Liver (tissue), 9 donors: ENCODE data around the gene PABPN1L. TPM values are rescaled to one million over a fixed set of nuclear protein-coding genes. Genes with fewer than 3 reads are reported as not detected.
A peak's percentile ranks its signal among the peaks of the same experiment; 100 is the strongest.

ENCODE experiments used
- DNase-seq: peaks from one replicate; pipeline ENCODE4 v3.0.0-alpha.2; 2017; ENCODE audit warnings: low spot score
- H3K27ac ChIP-seq, 2 donors: one replicate each; pipeline ENCODE4 v1.7.0; 2013; ENCODE audit warnings: inconsistent platforms in 2 of 2, low read length in 2 of 2, control low read depth in 1 of 2, low read depth in 1 of 2, mild to moderate bottlenecking in 1 of 2
- H3K27me3 ChIP-seq, 4 donors: one replicate each; pipeline versions ENCODE4 v1.6.1 to v1.7.0; 2013; ENCODE audit warnings: low read length in 3 of 4, inconsistent platforms in 1 of 4, mild to moderate bottlenecking in 1 of 4, moderate library complexity in 1 of 4; ENCODE audit not compliant: control insufficient read depth in 4 of 4, insufficient read depth in 4 of 4
- H3K36me3 ChIP-seq, 4 donors: one replicate each; pipeline versions ENCODE4 v1.6.1 to v1.7.0; 2013; ENCODE audit warnings: low read length in 3 of 4, mild to moderate bottlenecking in 3 of 4, low read depth in 1 of 4, moderate library complexity in 1 of 4; ENCODE audit not compliant: control insufficient read depth in 4 of 4, insufficient read depth in 3 of 4
- H3K4me1 ChIP-seq, 4 donors: one replicate each; pipeline versions ENCODE4 v1.6.1 to v1.7.0; 2013; ENCODE audit warnings: low read length in 3 of 4, mild to moderate bottlenecking in 3 of 4, moderate library complexity in 1 of 4; ENCODE audit not compliant: control insufficient read depth in 4 of 4, insufficient read depth in 4 of 4
- H3K4me3 ChIP-seq, 3 donors: one replicate each; pipeline versions ENCODE4 v1.6.1 to v1.7.0; 2013; ENCODE audit warnings: low read length in 3 of 3, control low read depth in 1 of 3, low read depth in 1 of 3, mild to moderate bottlenecking in 1 of 3
- H3K9ac ChIP-seq, 2 donors: one replicate each; pipeline ENCODE4 v1.7.0; 2013; ENCODE audit warnings: low read length in 2 of 2, mild to moderate bottlenecking in 2 of 2, moderate library complexity in 2 of 2, control low read depth in 1 of 2, low read depth in 1 of 2
- H3K9me3 ChIP-seq, 4 donors: one replicate each; pipeline versions ENCODE4 v1.6.1 to v1.7.0; 2013; ENCODE audit warnings: low read length in 3 of 4; ENCODE audit not compliant: control insufficient read depth in 4 of 4
- ATF3 ChIP-seq: IDR thresholded peaks from 2 replicates; pipeline ENCODE4 v1.6.1; 2016; ENCODE audit warnings: antibody characterized with exemption
- EGR1 ChIP-seq, 2 donors: IDR thresholded peaks; 2 replicates each; pipeline ENCODE4 v1.6.1; 2016 to 2018; ENCODE audit warnings: antibody characterized with exemption in 2 of 2, low read depth in 2 of 2
- FOXA1 ChIP-seq: IDR thresholded peaks from 2 replicates; pipeline ENCODE4 v1.6.1; 2016; ENCODE audit warnings: antibody characterized with exemption
- FOXA2 ChIP-seq: IDR thresholded peaks from 2 replicates; pipeline ENCODE4 v1.6.1; 2016; ENCODE audit warnings: antibody characterized with exemption
- GABPA ChIP-seq, 2 donors: IDR thresholded peaks in 1 of 2; conservative IDR thresholded peaks in 1 of 2; 2 replicates each; pipeline ENCODE4 v1.6.1; 2016; ENCODE audit warnings: antibody characterized with exemption in 2 of 2, mild to moderate bottlenecking in 1 of 2, moderate library complexity in 1 of 2
- HNF4A ChIP-seq, 2 donors: conservative IDR thresholded peaks; 2 replicates each; pipeline ENCODE4 v1.6.1; 2016; ENCODE audit warnings: antibody characterized with exemption in 2 of 2, mild to moderate bottlenecking in 2 of 2
- HNF4G ChIP-seq: IDR thresholded peaks from 2 replicates; pipeline ENCODE4 v1.6.1; 2016; ENCODE audit warnings: antibody characterized with exemption
- JUND ChIP-seq, 2 donors: IDR thresholded peaks; 2 replicates each; pipeline ENCODE4 v1.6.1; 2016; ENCODE audit warnings: antibody characterized with exemption in 2 of 2
- MAX ChIP-seq: IDR thresholded peaks from 2 replicates; pipeline ENCODE4 v1.6.1; 2016; ENCODE audit warnings: antibody characterized with exemption
- RAD21 ChIP-seq, 2 donors: IDR thresholded peaks; 2 replicates each; pipeline ENCODE4 v1.6.1; 2016; ENCODE audit warnings: antibody characterized with exemption in 2 of 2, mild to moderate bottlenecking in 2 of 2
- RXRA ChIP-seq, 2 donors: IDR thresholded peaks; 2 replicates each; pipeline ENCODE4 v1.6.1; 2017 to 2018; ENCODE audit warnings: antibody characterized with exemption in 2 of 2, mild to moderate bottlenecking in 1 of 2
- SP1 ChIP-seq: IDR thresholded peaks from 2 replicates; pipeline ENCODE4 v1.6.1; 2018; ENCODE audit warnings: antibody characterized with exemption, mild to moderate bottlenecking
- TAF1 ChIP-seq: conservative IDR thresholded peaks from 2 replicates; pipeline ENCODE4 v1.6.1; 2016; ENCODE audit warnings: antibody characterized with exemption, mild to moderate bottlenecking
- YY1 ChIP-seq: IDR thresholded peaks from 2 replicates; pipeline ENCODE4 v1.6.1; 2016; ENCODE audit warnings: antibody characterized with exemption, mild to moderate bottlenecking
- WGBS: extraction: QIAGEN DNeasy Blood & Tissue Kit; methylation state at CpG from one replicate; pipeline ENCODE4 v1.1.7; 2013; 5-methylcytosine and 5-hydroxymethylcytosine counted together
- polyA plus RNA-seq, 2 donors: library from polyadenylated mRNA; stranded (reverse) in 1 of 2; unstranded in 1 of 2; fragments of 200-250 nt in 1 of 2; fragments of >200 nt in 1 of 2; fragmentation: Nextera tagmentation in 1 of 2; extraction: Ambion mirVana in 1 of 2; gene quantifications; one replicate each; pipeline versions ENCODE4 v1.2.1 to v1.2.3, GENCODE V29; 2013 to 2015
- total RNA-seq, 2 donors: library from RNA; depleted of rRNA; stranded (reverse); fragments of >200 nt; gene quantifications; one replicate each; pipeline ENCODE4 v1.2.3, GENCODE V29; 2014
- TF ChIP-seq, protein P1 (sequence below): IDR thresholded peaks from 2 replicates; pipeline ENCODE4 v1.6.1; 2016; ENCODE audit warnings: antibody characterized with exemption, mild to moderate bottlenecking
- TF ChIP-seq, protein P2 (sequence below): IDR thresholded peaks from 2 replicates; pipeline ENCODE4 v1.6.1; 2016; ENCODE audit warnings: antibody characterized with exemption
- TF ChIP-seq, protein P3 (sequence below): fragments of 150-350 bp; IDR thresholded peaks from 2 replicates; pipeline ENCODE4 v1.5.1; 2017; ENCODE audit warnings: improper control_type of control experiment, low read depth, low read length; ENCODE audit not compliant: missing input control
- donor health status: healthy.
- donor health status: healthy.
- donor health status: healthy.
- donor health status: healthy.
- donor health status: healthy.

Gene PABPN1L
- total and polyA plus RNA-seq, 4 donors = 0.09 TPM; not detected in 3

- Histone ChIP-seq H3K27me3 (no peaks in the 10 kb centered on the region), H3K27ac (peak overlapping the region in 1 of 2 donors; percentile 19), H3K36me3 (no peaks in the 10 kb centered on the region), H3K4me1 (peaks cover 6 to 38% (median 25%) of the 10 kb centered on the region in 4 donors), H3K4me3 (no peak overlapping the region), H3K9ac (no peak overlapping the region), H3K9me3 (no peaks in the 10 kb centered on the region)
- DNase-seq = no peak
- 89% methylated on average over 15 of the region's 15 CpGs for WGBS
- TF ChIP-seq, protein P1, sequence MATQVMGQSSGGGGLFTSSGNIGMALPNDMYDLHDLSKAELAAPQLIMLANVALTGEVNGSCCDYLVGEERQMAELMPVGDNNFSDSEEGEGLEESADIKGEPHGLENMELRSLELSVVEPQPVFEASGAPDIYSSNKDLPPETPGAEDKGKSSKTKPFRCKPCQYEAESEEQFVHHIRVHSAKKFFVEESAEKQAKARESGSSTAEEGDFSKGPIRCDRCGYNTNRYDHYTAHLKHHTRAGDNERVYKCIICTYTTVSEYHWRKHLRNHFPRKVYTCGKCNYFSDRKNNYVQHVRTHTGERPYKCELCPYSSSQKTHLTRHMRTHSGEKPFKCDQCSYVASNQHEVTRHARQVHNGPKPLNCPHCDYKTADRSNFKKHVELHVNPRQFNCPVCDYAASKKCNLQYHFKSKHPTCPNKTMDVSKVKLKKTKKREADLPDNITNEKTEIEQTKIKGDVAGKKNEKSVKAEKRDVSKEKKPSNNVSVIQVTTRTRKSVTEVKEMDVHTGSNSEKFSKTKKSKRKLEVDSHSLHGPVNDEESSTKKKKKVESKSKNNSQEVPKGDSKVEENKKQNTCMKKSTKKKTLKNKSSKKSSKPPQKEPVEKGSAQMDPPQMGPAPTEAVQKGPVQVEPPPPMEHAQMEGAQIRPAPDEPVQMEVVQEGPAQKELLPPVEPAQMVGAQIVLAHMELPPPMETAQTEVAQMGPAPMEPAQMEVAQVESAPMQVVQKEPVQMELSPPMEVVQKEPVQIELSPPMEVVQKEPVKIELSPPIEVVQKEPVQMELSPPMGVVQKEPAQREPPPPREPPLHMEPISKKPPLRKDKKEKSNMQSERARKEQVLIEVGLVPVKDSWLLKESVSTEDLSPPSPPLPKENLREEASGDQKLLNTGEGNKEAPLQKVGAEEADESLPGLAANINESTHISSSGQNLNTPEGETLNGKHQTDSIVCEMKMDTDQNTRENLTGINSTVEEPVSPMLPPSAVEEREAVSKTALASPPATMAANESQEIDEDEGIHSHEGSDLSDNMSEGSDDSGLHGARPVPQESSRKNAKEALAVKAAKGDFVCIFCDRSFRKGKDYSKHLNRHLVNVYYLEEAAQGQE = no peak
- no peak for TF ChIP-seq JUND (IDR thresholded peaks at IDR 0.05)
- TF ChIP-seq MAX = no peak
- no peak for TF ChIP-seq SP1
- TF ChIP-seq RXRA (IDR thresholded peaks at IDR 0.05) = no peak
- no peak for TF ChIP-seq EGR1 (IDR thresholded peaks at IDR 0.05; ENCODE audit: low read depth in 2 of 2)
- no peak for TF ChIP-seq HNF4A (conservative IDR thresholded peaks at IDR 0.05)
- no peak for TF ChIP-seq HNF4G
- no peak for TF ChIP-seq FOXA2
- no peak for TF ChIP-seq RAD21 (IDR thresholded peaks at IDR 0.05)
- TF ChIP-seq, protein P2, sequence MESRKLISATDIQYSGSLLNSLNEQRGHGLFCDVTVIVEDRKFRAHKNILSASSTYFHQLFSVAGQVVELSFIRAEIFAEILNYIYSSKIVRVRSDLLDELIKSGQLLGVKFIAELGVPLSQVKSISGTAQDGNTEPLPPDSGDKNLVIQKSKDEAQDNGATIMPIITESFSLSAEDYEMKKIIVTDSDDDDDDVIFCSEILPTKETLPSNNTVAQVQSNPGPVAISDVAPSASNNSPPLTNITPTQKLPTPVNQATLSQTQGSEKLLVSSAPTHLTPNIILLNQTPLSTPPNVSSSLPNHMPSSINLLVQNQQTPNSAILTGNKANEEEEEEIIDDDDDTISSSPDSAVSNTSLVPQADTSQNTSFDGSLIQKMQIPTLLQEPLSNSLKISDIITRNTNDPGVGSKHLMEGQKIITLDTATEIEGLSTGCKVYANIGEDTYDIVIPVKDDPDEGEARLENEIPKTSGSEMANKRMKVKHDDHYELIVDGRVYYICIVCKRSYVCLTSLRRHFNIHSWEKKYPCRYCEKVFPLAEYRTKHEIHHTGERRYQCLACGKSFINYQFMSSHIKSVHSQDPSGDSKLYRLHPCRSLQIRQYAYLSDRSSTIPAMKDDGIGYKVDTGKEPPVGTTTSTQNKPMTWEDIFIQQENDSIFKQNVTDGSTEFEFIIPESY = no peak
- TF ChIP-seq, protein P3, sequence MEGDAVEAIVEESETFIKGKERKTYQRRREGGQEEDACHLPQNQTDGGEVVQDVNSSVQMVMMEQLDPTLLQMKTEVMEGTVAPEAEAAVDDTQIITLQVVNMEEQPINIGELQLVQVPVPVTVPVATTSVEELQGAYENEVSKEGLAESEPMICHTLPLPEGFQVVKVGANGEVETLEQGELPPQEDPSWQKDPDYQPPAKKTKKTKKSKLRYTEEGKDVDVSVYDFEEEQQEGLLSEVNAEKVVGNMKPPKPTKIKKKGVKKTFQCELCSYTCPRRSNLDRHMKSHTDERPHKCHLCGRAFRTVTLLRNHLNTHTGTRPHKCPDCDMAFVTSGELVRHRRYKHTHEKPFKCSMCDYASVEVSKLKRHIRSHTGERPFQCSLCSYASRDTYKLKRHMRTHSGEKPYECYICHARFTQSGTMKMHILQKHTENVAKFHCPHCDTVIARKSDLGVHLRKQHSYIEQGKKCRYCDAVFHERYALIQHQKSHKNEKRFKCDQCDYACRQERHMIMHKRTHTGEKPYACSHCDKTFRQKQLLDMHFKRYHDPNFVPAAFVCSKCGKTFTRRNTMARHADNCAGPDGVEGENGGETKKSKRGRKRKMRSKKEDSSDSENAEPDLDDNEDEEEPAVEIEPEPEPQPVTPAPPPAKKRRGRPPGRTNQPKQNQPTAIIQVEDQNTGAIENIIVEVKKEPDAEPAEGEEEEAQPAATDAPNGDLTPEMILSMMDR = no peak
- no peak for TF ChIP-seq TAF1
- TF ChIP-seq ATF3 = no peak
- TF ChIP-seq GABPA (IDR thresholded peaks at IDR 0.05 in 1 of 2, conservative IDR thresholded peaks at IDR 0.05 in 1 of 2) = no peak
- no peak for TF ChIP-seq YY1
- no peak for TF ChIP-seq FOXA1
Measured at GRCh38 chr16:88886420-88886844, 20.0 kb upstream of the PABPN1L start.
